Trophoblast cell (in vitro differentiated cells and primary cell): ENCODE data around the gene MYCBPAP.

Experiments
- DNase-seq, 2 donors: peaks; one replicate each; pipeline ENCODE4 v3.0.0-alpha.2; 2016
- H2AFZ ChIP-seq: 2 replicates; pipeline ENCODE4 v1.6.1; 2013; ENCODE audit warnings: low read length, moderate library complexity, mild to moderate bottlenecking; ENCODE audit not compliant: insufficient read depth, poor library complexity
- H2AK5ac ChIP-seq: 2 replicates; pipeline ENCODE4 v1.6.1; 2013; ENCODE audit warnings: mild to moderate bottlenecking, low read length
- H2BK120ac ChIP-seq: 2 replicates; pipeline ENCODE4 v1.6.1; 2013; ENCODE audit warnings: low read length, mild to moderate bottlenecking, moderate library complexity; ENCODE audit not compliant: insufficient read depth, poor library complexity
- H2BK12ac ChIP-seq: 2 replicates; pipeline ENCODE4 v1.6.1; 2013; ENCODE audit warnings: mild to moderate bottlenecking, low read length, moderate library complexity
- H2BK5ac ChIP-seq: 2 replicates; pipeline ENCODE4 v1.6.1; 2013; ENCODE audit warnings: low read length, low read depth, moderate library complexity, mild to moderate bottlenecking; ENCODE audit not compliant: poor library complexity
- H3K14ac ChIP-seq: 2 replicates; pipeline ENCODE4 v1.6.1; 2013; ENCODE audit warnings: mild to moderate bottlenecking, low read length
- H3K18ac ChIP-seq: 2 replicates; pipeline ENCODE4 v1.6.1; 2013; ENCODE audit warnings: mild to moderate bottlenecking, low read length
- H3K23ac ChIP-seq: 2 replicates; pipeline ENCODE4 v1.6.1; 2013; ENCODE audit warnings: low read length
- H3K27ac ChIP-seq: 2 replicates; pipeline ENCODE4 v1.5.1; 2013; ENCODE audit warnings: low read depth, mild to moderate bottlenecking, inconsistent platforms, low read length, moderate library complexity
- H3K27me3 ChIP-seq: 2 replicates; pipeline ENCODE4 v1.6.1; 2013; ENCODE audit warnings: inconsistent platforms, mild to moderate bottlenecking, low read length, moderate library complexity; ENCODE audit not compliant: insufficient read depth
- H3K36me3 ChIP-seq, 2 experiments: 1 replicate in 1 of 2; 2 replicates in 1 of 2; pipeline ENCODE4 v1.6.1; 2013; ENCODE audit warnings: low read length in 2 of 2, mild to moderate bottlenecking in 2 of 2, moderate library complexity in 1 of 2; ENCODE audit not compliant: insufficient read depth in 2 of 2, control insufficient read depth in 1 of 2
- H3K4ac ChIP-seq: 2 replicates; pipeline ENCODE4 v1.6.1; 2013; ENCODE audit warnings: low read depth, mild to moderate bottlenecking, low read length, moderate library complexity
- H3K4me1 ChIP-seq, 2 experiments: 1 replicate in 1 of 2; 2 replicates in 1 of 2; pipeline ENCODE4 v1.6.1; 2013; ENCODE audit warnings: low read length in 2 of 2, mild to moderate bottlenecking in 2 of 2, moderate library complexity in 1 of 2; ENCODE audit not compliant: insufficient read depth in 2 of 2, control insufficient read depth in 1 of 2
- H3K4me2 ChIP-seq: 2 replicates; pipeline ENCODE4 v1.6.1; 2013; ENCODE audit warnings: inconsistent platforms, mild to moderate bottlenecking, low read length, moderate library complexity
- H3K4me3 ChIP-seq: 2 replicates; pipeline ENCODE4 v1.5.1; 2013; ENCODE audit warnings: mild to moderate bottlenecking, low read depth, low read length, inconsistent platforms
- H3K79me1 ChIP-seq: one replicate; pipeline ENCODE4 v1.6.1; 2013; ENCODE audit warnings: low read length
- H3K79me2 ChIP-seq: 2 replicates; pipeline ENCODE4 v1.6.1; 2013; ENCODE audit warnings: low read length, mild to moderate bottlenecking; ENCODE audit not compliant: control insufficient read depth, insufficient read depth, poor library complexity
- H3K9ac ChIP-seq: 2 replicates; pipeline ENCODE4 v1.6.1; 2013; ENCODE audit warnings: mild to moderate bottlenecking, low read length
- H3K9me3 ChIP-seq: 2 replicates; pipeline ENCODE4 v1.6.1; 2013; ENCODE audit warnings: low read depth, mild to moderate bottlenecking, control low read depth, inconsistent platforms, low read length; ENCODE audit not compliant: insufficient read depth
- H4K12ac ChIP-seq: 2 replicates; pipeline ENCODE4 v1.6.1; 2013; ENCODE audit warnings: low read depth, mild to moderate bottlenecking, low read length, moderate library complexity
- H4K8ac ChIP-seq: 2 replicates; pipeline ENCODE4 v1.6.1; 2013; ENCODE audit warnings: low read depth, mild to moderate bottlenecking, low read length, moderate library complexity
- H4K91ac ChIP-seq: one replicate; pipeline ENCODE4 v1.6.1; 2013; ENCODE audit warnings: low read depth, mild to moderate bottlenecking, low read length, moderate library complexity
- WGBS: extraction: QIAGEN DNeasy Blood & Tissue Kit; methylation state at CpG from one replicate; pipeline ENCODE4 v1.1.7; 2013; ENCODE audit warnings: missing lambda C conversion rate; ENCODE audit not compliant: insufficient read length, insufficient coverage; ENCODE audit errors: extremely low coverage; 5-methylcytosine and 5-hydroxymethylcytosine counted together

MYCBPAP gene

GRCh38 chr17:50495217-50495823 is 12.9 kb upstream of the MYCBPAP start:
- no peak overlapping the region for H3K4ac ChIP-seq
- no peak overlapping the region for H4K91ac ChIP-seq
- H3K9me3 ChIP-seq, result peaks cover 2% of the 10 kb centered on the region
- no peak overlapping the region for H2BK120ac ChIP-seq
- H3K27ac ChIP-seq, result no peak overlapping the region
- H2AK5ac ChIP-seq, result no peak overlapping the region
- H3K27me3 ChIP-seq, result no peaks in the 10 kb centered on the region
- H3K4me1 ChIP-seq, result peaks cover 5 to 6% of the 10 kb centered on the region in 2 experiments
- no peak for DNase-seq
- H2BK12ac ChIP-seq, result no peak overlapping the region
- no peaks in the 10 kb centered on the region for H3K79me2 ChIP-seq
- H3K4me2 ChIP-seq, result no peak overlapping the region
- no peak overlapping the region for H4K8ac ChIP-seq
- H2BK5ac ChIP-seq, result no peak overlapping the region
- H2AFZ ChIP-seq, result no peak overlapping the region
- no peak overlapping the region for H3K4me3 ChIP-seq
- no peak overlapping the region for H3K18ac ChIP-seq
- no peak overlapping the region for H3K9ac ChIP-seq
- no peaks in the 10 kb centered on the region for H3K79me1 ChIP-seq
- H4K12ac ChIP-seq, result no peak overlapping the region
- no peak overlapping the region for H3K14ac ChIP-seq
- H3K23ac ChIP-seq, result no peak overlapping the region
- no CpG with 5 or more reads among the region's 8 CpGs for WGBS
- H3K36me3 ChIP-seq, result no peaks in the 10 kb centered on the region

GRCh38 chr17:50495918-50496317 is 12.3 kb upstream of the MYCBPAP start:
- Histone ChIP-seq H3K4ac (no peak overlapping the region), H3K4me2 (no peak overlapping the region), H2BK5ac (no peak overlapping the region), H3K36me3 (no peaks in the 10 kb centered on the region), H4K12ac (no peak overlapping the region), H2AFZ (no peak overlapping the region), H3K79me1 (no peaks in the 10 kb centered on the region), H3K14ac (no peak overlapping the region), H4K8ac (no peak overlapping the region), H2BK120ac (no peak overlapping the region), H3K9me3 (peaks cover 2% of the 10 kb centered on the region), H3K18ac (no peak overlapping the region), H2AK5ac (no peak overlapping the region), H4K91ac (no peak overlapping the region), H3K4me1 (peaks cover 5 to 6% of the 10 kb centered on the region in 2 experiments), H3K27me3 (no peaks in the 10 kb centered on the region), H3K23ac (no peak overlapping the region), H3K27ac (no peak overlapping the region), H2BK12ac (no peak overlapping the region), H3K4me3 (no peak overlapping the region), H3K79me2 (no peaks in the 10 kb centered on the region), H3K9ac (no peak overlapping the region)
- peak in 1 of 2 donors; percentile 30 for DNase-seq
- no CpG with 5 or more reads among the region's 8 CpGs for WGBS

GRCh38 chr17:50498021-50498874 is 10.0 kb upstream of the MYCBPAP start:
- Histone ChIP-seq H2AFZ (no peak overlapping the region), H3K14ac (no peak overlapping the region), H4K91ac (no peak overlapping the region), H4K8ac (no peak overlapping the region), H3K27ac (no peak overlapping the region), H3K79me1 (no peaks in the 10 kb centered on the region), H3K4ac (no peak overlapping the region), H2AK5ac (no peak overlapping the region), H3K9me3 (peaks cover 2% of the 10 kb centered on the region), H3K9ac (no peak overlapping the region), H3K79me2 (no peaks in the 10 kb centered on the region), H3K4me2 (no peak overlapping the region), H3K36me3 (no peaks in the 10 kb centered on the region), H3K4me1 (peaks cover 5 to 6% of the 10 kb centered on the region in 2 experiments), H3K18ac (no peak overlapping the region), H3K27me3 (peaks cover 2% of the 10 kb centered on the region), H4K12ac (no peak overlapping the region), H2BK120ac (no peak overlapping the region), H2BK5ac (no peak overlapping the region), H3K4me3 (no peak overlapping the region), H3K23ac (no peak overlapping the region), H2BK12ac (no peak overlapping the region)
- no CpG with 5 or more reads among the region's 7 CpGs for WGBS
- DNase-seq, result peak in 1 of 2 donors; percentile 36

GRCh38 chr17:50499270-50499669 is 9.0 kb upstream of the MYCBPAP start:
- no peak overlapping the region for H3K9ac ChIP-seq
- H3K4ac ChIP-seq, result no peak overlapping the region
- H2AFZ ChIP-seq, result no peak overlapping the region
- no peak overlapping the region for H2BK5ac ChIP-seq
- H3K4me1 ChIP-seq, result peaks cover 5 to 6% of the 10 kb centered on the region in 2 experiments
- no peak overlapping the region for H4K91ac ChIP-seq
- H3K18ac ChIP-seq, result no peak overlapping the region
- H2AK5ac ChIP-seq, result no peak overlapping the region
- no peak overlapping the region for H3K27ac ChIP-seq
- H3K27me3 ChIP-seq, result peaks cover 2% of the 10 kb centered on the region
- H3K14ac ChIP-seq, result no peak overlapping the region
- no peaks in the 10 kb centered on the region for H3K36me3 ChIP-seq
- no peak overlapping the region for H2BK120ac ChIP-seq
- no peaks in the 10 kb centered on the region for H3K79me2 ChIP-seq
- no peak overlapping the region for H3K4me3 ChIP-seq
- H3K9me3 ChIP-seq, result peaks cover 2% of the 10 kb centered on the region
- no peak overlapping the region for H3K23ac ChIP-seq
- no peak overlapping the region for H4K8ac ChIP-seq
- H3K4me2 ChIP-seq, result no peak overlapping the region
- no peak overlapping the region for H2BK12ac ChIP-seq
- no peak for DNase-seq
- H4K12ac ChIP-seq, result no peak overlapping the region
- H3K79me1 ChIP-seq, result no peaks in the 10 kb centered on the region
